Thoracic aorta (tissue), 2 donors: ENCODE results near the gene RFXAP. TPM values are rescaled to one million over a fixed set of nuclear protein-coding genes. Genes with fewer than 3 reads are reported as not detected.

Source experiments
- ATAC-seq: fragments of 150-250 bp; one replicate; pipeline ENCODE4 v1.8.0; 2017; ENCODE audit warnings: low read depth; ENCODE audit not compliant: insufficient number of reproducible peaks, low FRiP score
- DNase-seq: peaks from one replicate; pipeline ENCODE4 v3.0.0-alpha.2; 2020; ENCODE audit warnings: low spot score
- H3K27ac ChIP-seq, 2 donors: fragments of 200-600 bp; sonication (generic); 1 replicate in 1 of 2; 2 replicates in 1 of 2; pipeline ENCODE4 v1.5.1; 2016; ENCODE audit warnings: mild to moderate bottlenecking in 2 of 2, moderate library complexity in 2 of 2
- H3K27me3 ChIP-seq: fragments of 200-600 bp; sonication (generic); replicated peaks from 2 replicates; pipeline ENCODE4 v1.6.0; 2016; ENCODE audit warnings: mild to moderate bottlenecking; ENCODE audit not compliant: insufficient read depth
- H3K36me3 ChIP-seq: fragments of 200-600 bp; sonication (generic); one replicate; pipeline ENCODE4 v1.5.1; 2016
- H3K4me1 ChIP-seq, 2 donors: fragments of 200-600 bp; sonication (generic); 1 replicate in 1 of 2; 2 replicates in 1 of 2; pipeline versions ENCODE4 v1.5.1 to v1.6.0; 2016; ENCODE audit warnings: low read depth in 2 of 2, mild to moderate bottlenecking in 1 of 2; ENCODE audit not compliant: control insufficient read depth in 1 of 2
- H3K4me3 ChIP-seq: fragments of 200-600 bp; sonication (generic); 2 replicates; pipeline ENCODE4 v1.5.1; 2016; ENCODE audit warnings: mild to moderate bottlenecking
- H3K9me3 ChIP-seq: fragments of 200-600 bp; sonication (generic); 2 replicates; pipeline ENCODE4 v1.5.1; 2016
- total RNA-seq, 2 donors: library from RNA; depleted of rRNA; stranded (reverse); fragments of >200 nt; gene quantifications; one replicate each; pipeline versions ENCODE4 v1.1.0 to v1.2.3, GENCODE V29; 2016
- TF ChIP-seq, protein P1 (sequence below): fragments of 200-600 bp; sonication (generic); IDR thresholded peaks from one replicate; pipeline ENCODE4 v1.5.1; 2019; ENCODE audit warnings: antibody characterized with exemption

Gene RFXAP
- total RNA-seq, 2 donors from 2014 or later, result 2.2 to 6.3 TPM

DNA sequence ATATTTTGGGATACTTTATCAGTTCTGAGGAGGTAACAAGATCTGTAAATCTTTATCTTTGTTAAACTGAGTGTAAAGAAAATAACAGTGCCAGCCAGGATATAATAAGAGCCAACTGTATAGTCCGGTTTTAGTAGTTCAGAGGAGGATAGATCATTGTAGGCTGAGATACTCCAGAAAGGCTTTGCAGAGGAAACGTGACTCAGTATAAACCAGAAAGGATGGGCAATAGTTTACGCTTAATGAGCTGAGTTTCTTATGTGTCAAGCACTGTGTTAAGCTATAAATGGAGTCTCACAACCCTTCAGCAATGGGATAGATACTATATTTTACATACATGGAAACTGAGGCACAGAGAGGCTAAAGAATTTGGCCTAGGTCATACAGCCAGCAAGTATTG, 3.8 kb downstream of the RFXAP start:
- Histone ChIP-seq H3K27me3 (no peaks in the 10 kb centered on the region), H3K36me3 (no peaks in the 10 kb centered on the region), H3K4me1 (peaks cover 9 to 35% of the 10 kb centered on the region in 2 donors), H3K4me3 (no peak overlapping the region), H3K27ac (no peak overlapping the region), H3K9me3 (no peaks in the 10 kb centered on the region)
- no peak for DNase-seq
- ATAC-seq, result no peak
- TF ChIP-seq, protein P1, sequence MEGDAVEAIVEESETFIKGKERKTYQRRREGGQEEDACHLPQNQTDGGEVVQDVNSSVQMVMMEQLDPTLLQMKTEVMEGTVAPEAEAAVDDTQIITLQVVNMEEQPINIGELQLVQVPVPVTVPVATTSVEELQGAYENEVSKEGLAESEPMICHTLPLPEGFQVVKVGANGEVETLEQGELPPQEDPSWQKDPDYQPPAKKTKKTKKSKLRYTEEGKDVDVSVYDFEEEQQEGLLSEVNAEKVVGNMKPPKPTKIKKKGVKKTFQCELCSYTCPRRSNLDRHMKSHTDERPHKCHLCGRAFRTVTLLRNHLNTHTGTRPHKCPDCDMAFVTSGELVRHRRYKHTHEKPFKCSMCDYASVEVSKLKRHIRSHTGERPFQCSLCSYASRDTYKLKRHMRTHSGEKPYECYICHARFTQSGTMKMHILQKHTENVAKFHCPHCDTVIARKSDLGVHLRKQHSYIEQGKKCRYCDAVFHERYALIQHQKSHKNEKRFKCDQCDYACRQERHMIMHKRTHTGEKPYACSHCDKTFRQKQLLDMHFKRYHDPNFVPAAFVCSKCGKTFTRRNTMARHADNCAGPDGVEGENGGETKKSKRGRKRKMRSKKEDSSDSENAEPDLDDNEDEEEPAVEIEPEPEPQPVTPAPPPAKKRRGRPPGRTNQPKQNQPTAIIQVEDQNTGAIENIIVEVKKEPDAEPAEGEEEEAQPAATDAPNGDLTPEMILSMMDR, result no peak

DNA sequence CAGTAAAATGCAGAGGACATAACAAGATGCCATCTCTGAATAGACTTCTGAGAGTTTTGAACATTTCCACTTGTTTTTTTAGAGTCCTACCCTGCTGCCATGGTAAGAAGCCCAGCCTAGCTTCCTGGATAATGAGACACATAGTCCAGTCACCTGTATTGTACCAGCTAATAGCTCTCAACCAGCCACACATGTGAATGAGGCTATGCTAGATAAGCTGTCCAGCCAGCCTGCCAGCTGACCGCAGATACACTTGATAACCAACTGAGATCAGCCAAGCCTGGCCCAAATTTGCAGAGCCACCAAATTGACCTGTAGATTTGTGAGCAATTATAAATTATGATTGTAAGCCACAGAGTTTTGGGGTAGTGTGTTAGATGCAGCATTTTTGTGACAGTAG, 10.7 kb downstream of the RFXAP start:
- H3K27ac ChIP-seq, result no peak overlapping the region
- no peaks in the 10 kb centered on the region for H3K36me3 ChIP-seq
- TF ChIP-seq, protein P1, result no peak
- H3K9me3 ChIP-seq, result no peaks in the 10 kb centered on the region
- ATAC-seq (no peak), DNase-seq (no peak)
- H3K4me3 ChIP-seq, result no peak overlapping the region
- no peaks in the 10 kb centered on the region for H3K4me1 ChIP-seq
- H3K27me3 ChIP-seq, result no peaks in the 10 kb centered on the region

DNA sequence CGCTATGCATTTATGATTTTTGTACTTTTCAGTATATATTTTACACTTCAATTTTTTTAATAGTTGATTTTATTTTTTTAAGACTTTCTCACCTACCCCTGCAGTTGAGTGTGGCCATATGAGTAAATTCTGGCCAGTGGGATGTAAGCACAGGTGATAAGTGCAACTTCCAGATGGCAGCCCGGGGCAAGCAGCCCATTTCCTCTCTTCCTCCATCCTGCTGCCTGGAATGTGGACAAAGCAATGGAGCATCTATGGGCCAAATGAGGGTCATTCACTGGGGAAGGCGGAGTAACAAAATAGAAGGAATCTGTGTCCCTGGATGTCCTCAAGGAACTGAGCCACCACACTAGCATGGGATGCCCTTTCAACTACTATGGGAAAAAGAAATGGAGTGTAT, 12.3 kb downstream of the RFXAP start:
- Histone ChIP-seq H3K4me3 (no peak overlapping the region), H3K4me1 (no peaks in the 10 kb centered on the region), H3K9me3 (no peaks in the 10 kb centered on the region), H3K27me3 (no peaks in the 10 kb centered on the region), H3K27ac (no peak overlapping the region), H3K36me3 (no peaks in the 10 kb centered on the region)
- ATAC-seq (no peak), DNase-seq (no peak)
- TF ChIP-seq, protein P1, result no peak

DNA sequence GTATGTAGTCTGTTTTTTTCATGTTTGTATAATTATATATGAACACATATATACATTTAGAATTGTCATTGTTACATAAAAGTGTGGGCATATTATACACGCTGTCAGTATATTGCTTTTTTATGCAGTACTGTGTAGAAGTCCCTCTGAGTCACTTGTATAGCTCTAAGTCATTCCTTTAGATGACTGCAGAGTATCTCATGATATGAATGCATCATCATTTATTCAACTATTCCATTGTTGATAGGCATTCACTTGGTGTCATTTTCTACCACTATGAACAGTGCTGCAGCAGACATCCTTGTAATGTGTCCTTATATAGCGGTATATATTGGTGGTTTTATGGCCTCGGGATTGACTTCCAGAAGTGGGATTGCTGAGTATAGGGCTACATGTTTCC, 15.3 kb downstream of the RFXAP start:
- no peaks in the 10 kb centered on the region for H3K9me3 ChIP-seq
- DNase-seq (no peak), ATAC-seq (no peak)
- no peak overlapping the region for H3K4me3 ChIP-seq
- H3K27ac ChIP-seq, result no peak overlapping the region
- no peaks in the 10 kb centered on the region for H3K27me3 ChIP-seq
- no peaks in the 10 kb centered on the region for H3K36me3 ChIP-seq
- H3K4me1 ChIP-seq, result no peaks in the 10 kb centered on the region
- TF ChIP-seq, protein P1, result no peak

DNA sequence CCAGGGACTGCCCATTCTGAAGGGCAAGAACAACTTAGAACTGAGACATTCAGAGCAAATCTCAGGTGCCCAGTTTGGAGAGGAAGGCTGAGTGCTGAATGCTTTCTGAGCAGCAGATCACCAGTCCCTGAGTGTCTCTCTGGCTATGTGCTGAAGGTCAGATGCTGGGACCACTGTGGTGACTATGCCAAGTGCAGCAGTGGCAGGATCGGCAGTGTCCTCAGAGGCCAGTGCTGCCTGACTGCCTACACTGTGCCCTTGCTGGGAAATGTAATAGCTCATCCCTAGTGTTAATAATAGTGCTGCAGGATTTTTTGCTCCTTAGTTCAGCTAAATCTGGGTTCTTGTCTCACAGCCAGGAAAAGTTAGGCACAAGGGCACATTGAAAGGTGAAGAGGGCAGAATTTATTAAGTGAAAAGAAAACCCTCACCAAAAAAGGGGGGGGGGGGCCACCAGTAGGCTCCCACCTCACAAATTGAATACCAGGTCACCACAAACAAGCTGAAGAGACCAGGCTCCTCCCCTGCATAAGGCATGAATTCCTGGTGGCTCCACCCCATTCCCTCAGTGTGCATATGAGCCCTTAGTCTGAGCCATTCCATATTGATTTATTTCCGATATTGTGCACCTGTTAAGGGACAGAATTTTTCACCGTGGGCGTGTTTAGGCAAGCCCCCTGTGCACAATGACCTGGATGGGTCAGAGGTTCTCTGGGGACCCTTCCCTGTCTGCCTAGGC, 18.5 kb downstream of the RFXAP start:
- H3K9me3 ChIP-seq, result no peaks in the 10 kb centered on the region
- no peaks in the 10 kb centered on the region for H3K36me3 ChIP-seq
- DNase-seq (no peak), ATAC-seq (no peak)
- no peak overlapping the region for H3K4me3 ChIP-seq
- TF ChIP-seq, protein P1, result no peak
- no peak overlapping the region for H3K27ac ChIP-seq
- no peaks in the 10 kb centered on the region for H3K4me1 ChIP-seq
- no peaks in the 10 kb centered on the region for H3K27me3 ChIP-seq
